NCI-H2196 (cell line): ENCODE measurements around the gene FAM237A.

Experiments used
- DNase-seq: peaks from one replicate; lab custom pipeline; 2025; ENCODE audit not compliant: unreplicated experiment; lab: John Stamatoyannopoulos, UW

The FAM237A gene

DNA sequence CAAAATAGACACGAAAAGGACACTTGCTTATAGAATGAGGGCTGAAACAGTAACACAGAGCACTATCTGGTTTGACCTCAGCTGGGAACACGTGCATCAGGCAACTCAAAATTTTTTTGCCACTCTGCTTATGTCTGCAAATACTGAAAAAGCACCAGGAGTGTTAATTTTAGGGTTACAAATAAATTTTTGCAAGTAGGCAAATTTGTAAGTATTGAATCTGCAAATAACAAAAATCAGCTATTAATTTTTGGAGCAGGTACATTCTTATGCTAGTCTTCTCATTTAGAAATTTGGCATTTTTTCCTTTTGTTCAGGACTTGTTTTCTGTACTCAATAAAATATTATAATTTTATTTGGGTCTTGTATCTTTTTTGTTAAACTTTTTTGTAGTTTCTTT lies 46.2 kb downstream of the FAM237A start:
- DNase-seq: no peak

DNA sequence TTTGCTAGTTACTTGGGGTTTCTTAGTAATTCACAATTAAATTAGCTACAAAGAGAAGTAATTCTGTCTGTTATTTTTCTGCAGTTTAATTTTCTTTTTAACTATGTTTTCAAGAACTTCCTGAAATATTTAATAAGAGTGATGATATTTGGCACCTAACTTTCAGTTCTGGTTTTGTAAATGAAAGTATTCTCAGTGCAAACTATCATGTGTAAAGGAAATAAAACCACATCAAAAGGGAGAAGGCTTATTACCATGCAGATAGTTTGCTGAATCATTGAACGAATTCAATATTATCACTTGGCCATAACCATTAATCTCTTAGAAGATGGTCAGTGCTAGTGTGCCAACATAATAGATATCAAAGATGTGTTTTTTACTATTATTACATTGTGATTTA lies 46.7 kb downstream of the FAM237A start:
- DNase-seq: no peak

DNA sequence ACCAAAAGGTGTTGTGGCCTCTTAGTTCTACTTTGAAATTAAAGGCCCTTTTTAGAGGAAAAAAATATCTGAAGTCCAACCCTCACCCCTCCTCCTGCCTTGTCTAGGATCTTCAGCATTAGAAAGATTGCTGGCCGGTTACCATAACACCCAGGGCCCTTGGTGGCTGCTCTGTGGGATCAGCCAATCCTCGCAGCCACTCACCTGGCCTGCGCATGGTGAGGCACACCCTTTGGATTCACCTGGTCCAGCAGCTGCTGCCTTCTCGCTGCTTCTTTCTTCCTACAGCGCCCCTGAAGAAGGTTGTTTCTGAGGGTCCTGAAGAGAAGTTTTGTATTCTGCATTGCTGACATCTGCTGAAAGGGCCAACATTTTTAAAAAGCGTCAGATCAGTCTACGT lies 50.7 kb downstream of the FAM237A start:
- no peak for DNase-seq

DNA sequence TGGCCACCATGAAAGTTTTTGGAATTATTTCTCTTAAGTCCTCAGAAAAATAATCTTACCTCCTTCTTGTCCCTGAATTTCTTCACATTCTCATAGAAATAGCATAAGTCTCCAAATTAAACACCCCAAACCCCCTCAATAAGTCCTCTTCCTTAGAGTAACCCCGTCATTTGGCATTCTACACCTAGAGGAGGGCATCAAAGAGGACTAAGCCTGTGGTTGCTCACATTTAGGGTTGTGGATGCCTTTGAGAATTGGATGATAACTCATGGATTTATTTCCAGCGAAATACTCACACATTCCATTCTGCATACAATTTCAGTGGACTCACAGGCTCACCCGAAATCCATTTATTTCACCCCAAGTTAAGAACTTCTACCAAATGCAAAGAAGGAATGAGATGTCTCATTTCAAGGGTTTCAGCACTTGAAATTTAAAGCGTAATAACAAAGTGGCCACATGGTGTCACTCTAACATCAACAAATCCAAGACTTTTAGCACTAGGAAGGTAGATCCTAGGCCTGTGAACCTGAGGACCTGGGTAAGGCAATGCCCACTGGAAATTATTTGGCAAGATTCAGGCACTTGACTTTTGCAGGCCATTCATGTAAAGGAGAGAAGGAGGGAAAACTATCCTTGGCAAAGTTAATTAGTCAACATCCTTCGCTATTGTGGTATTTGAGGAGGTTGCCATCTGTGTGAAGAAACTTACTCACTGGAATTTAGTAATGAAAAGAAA lies 51.3 kb downstream of the FAM237A start:
- peak; percentile 79 for DNase-seq

DNA sequence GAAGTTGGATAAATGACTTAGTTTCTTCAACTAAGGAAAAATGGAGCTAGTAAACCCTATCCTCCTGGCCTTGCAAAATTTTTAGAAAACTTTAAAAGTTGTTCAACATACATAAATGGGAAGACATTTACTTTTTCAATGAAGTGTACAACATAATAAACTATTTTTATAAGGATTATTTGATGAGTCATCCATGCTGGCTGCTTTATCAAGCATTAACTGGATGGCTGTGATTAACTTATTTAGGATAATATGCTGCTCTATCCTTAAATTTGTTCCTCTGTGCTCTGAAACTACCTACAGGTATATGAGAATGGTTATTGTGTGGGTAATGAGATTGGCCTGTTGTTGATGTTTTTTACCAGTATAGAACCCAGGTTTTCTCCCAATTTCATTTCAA lies 54.6 kb downstream of the FAM237A start:
- DNase-seq: no peak

DNA sequence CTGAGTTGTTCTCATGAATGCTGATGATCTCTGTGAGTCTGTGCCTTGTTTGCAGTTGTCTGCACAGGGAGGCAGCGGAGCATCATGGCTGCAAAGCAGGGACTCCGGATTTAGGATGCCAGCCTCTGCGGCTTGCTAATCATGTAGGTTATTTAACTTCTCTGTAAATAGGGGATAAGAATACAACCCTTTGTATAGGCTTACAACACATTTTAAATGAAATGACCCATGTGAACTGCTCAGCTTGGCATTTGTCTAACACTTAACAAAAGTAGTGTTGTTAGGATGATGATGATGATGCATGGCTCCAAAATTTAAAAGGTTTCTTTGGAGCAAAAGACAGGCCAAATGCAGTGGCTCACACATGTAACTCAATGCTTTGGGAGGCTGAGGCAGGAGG lies 56.5 kb downstream of the FAM237A start:
- no peak for DNase-seq
